Breast epithelium (tissue), 3 donors: ENCODE measurements around the gene REG4.

ENCODE experiments used
- CTCF ChIP-seq, 3 donors: fragments of 450-650 bp; IDR thresholded peaks; one replicate each; pipeline ENCODE4 v1.5.1; 2016 to 2017; ENCODE audit warnings: antibody characterized with exemption in 3 of 3, mild to moderate bottlenecking in 3 of 3, moderate library complexity in 3 of 3
- POLR2A ChIP-seq: fragments of 450-650 bp; IDR thresholded peaks from one replicate; pipeline ENCODE4 v1.6.1; 2016; ENCODE audit warnings: antibody characterized with exemption, mild to moderate bottlenecking, moderate library complexity

GRCh38 chr1:119748040-119748439 is 63.2 kb downstream of the REG4 start:
- TF ChIP-seq CTCF (IDR thresholded peaks at IDR 0.05) (no peak), POLR2A (no peak)
